ENCODE data around the gene CAPN9.
"Not testable (repeated sequence)": the region's sequence is repeated elsewhere in the genome, so short reads cannot be mapped to it uniquely, and the experiment has no call there.

CAPN9 gene

DNA sequence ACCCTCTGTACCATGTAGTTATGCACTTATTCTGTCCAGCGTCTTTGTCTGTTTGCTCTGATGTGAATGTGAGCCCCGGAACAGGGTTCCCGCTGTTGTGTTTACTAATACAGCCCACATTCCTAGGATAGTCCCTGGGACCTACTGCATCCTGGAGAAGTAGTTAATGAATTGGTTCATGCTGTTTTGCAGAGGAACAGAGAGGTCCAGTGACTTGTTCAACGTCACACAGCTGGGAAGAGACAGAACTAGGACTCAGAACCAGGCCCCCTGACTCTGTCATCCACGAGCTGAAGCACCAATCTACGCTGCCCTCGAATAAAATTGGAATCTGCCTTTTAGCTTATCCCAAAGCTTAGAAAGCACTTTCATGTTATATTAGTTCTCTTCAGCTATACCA, 34.0 kb upstream of the CAPN9 start:
- FAIRE-seq, result no peak
- no peak for DNase-seq (ENCODE audit: insufficient read length)
- no peak for TF ChIP-seq POLR2AphosphoS5 (IDR thresholded peaks at IDR 0.05; ENCODE audit: low read depth, low read length)

DNA sequence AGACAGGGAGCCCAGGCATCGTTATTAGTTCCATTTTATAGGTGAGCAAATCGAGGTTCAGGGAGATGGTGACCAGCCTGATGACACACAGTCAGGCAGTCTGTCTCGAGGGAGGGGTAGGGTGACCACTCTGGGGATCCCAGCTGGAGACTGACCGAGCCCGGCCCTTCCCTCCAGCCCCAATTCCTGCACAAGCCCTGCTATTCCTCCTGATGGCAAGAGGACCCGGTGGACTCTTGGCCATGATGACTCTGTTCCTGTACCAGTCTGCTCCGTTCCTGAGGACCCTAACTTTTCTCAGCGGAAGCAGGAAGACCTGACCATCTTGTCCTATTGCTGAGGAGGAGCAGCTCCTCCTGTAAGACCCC, 33.7 kb upstream of the CAPN9 start:
- no peak for TF ChIP-seq TAF1 (IDR thresholded peaks at IDR 0.05; ENCODE audit: borderline replicate concordance, low read depth, low read length)
- no peak for TF ChIP-seq POLR2AphosphoS5 (IDR thresholded peaks at IDR 0.05; ENCODE audit: low read depth, low read length)
- TF ChIP-seq POLR2A (IDR thresholded peaks at IDR 0.05; ENCODE audit: low read depth, low read length), result no peak
- DNase-seq (ENCODE audit: insufficient read length) (no peak), FAIRE-seq (no peak)

DNA sequence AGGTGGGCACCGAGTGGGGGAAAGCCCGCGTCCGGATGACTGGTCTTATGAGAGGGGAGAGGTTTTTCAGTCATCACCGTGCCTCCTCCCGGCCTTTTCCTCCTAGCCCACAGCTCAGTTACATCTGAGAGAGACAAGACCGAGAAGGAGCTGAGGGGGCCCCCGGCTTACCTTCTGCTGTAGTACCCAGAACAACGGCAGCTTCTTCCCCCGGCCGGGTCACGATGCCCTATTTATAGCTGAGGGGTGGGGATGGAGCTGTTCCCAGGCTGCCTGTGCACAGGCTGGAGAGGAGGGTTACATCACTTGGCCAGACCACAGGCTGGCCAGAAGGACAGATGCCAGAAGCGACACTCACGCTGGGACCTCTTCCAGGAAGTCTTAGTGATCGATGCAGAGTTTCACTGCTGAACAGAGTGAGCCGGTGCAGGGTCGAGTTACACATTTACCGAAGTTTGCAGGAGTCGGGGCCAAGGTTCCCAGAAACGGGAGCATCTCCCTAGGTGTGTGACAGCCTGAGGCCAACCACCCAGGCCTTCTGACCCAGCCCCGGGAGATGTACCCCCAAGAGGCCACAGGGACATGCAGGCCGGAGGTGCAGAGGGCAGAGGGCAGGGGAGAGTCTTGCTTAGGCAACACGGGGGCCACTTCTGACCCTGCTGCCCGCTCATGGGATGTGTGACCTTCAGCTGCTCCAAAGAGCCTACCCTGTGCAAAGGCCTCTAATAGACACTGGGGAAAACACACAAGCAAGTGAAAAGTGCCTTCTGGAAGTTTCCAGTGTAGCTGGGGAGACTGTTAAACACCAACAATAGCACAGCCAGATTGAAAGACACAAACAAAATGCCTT, 33.0 kb upstream of the CAPN9 start, which contains the start of gene AGT:
AGT (minus strand) TSS at position 208 of the 850 bp plus-strand sequence. CDS start 3,299 bp downstream, outside the sequence.
- TF ChIP-seq POLR2AphosphoS5 (IDR thresholded peaks at IDR 0.05; ENCODE audit: low read depth, low read length) (no peak), TAF1 (IDR thresholded peaks at IDR 0.05; ENCODE audit: borderline replicate concordance, low read depth, low read length) (no peak), POLR2A (IDR thresholded peaks at IDR 0.05; ENCODE audit: low read depth, low read length) (no peak)
- no peak for FAIRE-seq
- DNase-seq (ENCODE audit: insufficient read length), result no peak

DNA sequence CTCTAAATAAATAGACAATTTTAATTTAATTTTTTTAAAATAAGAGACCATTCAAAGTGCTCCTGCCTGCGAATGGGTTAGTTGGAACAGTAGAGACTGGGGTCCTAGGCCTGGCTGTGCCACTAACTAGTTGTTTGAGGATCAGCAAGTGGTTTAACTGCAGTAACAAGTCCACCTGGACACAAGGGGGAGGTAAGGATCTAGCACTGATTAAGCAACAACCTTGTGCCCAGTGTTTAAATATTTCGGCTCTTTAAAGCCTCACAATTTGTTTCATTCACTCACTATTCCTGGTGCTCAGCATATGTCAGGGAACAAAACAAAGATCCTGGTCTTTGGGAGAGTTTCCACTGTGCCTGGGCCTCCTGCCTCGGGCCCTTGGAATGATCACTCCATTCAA, 31.7 kb upstream of the CAPN9 start:
- no peak for FAIRE-seq
- TF ChIP-seq POLR2AphosphoS5 (IDR thresholded peaks at IDR 0.05; ENCODE audit: low read depth, low read length) (no peak), POLR2A (IDR thresholded peaks at IDR 0.05; ENCODE audit: low read depth, low read length) (no peak), TAF1 (IDR thresholded peaks at IDR 0.05; ENCODE audit: borderline replicate concordance, low read depth, low read length) (no peak)
- no peak for DNase-seq (ENCODE audit: insufficient read length)

DNA sequence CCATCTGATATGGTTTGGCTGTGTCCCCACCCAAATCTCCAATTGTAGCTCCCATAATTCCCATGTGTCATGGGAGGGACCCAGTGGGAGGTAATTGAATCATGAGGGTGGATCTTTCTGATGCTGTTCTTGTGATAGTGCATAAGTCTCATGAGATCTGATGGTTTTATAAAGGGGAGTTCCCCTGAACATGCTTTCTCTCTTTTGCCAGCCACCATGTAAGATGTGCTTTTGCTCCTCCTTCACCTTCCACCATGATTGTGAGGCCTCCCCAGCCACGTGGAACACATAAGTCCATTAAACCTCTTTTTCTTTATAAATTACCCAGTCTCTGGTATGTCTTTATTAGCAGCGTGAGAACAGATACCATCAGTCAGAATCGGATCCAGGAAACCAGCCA, 30.7 kb upstream of the CAPN9 start:
- DNase-seq (ENCODE audit: insufficient read length); FAIRE-seq: not testable (repeated sequence)

DNA sequence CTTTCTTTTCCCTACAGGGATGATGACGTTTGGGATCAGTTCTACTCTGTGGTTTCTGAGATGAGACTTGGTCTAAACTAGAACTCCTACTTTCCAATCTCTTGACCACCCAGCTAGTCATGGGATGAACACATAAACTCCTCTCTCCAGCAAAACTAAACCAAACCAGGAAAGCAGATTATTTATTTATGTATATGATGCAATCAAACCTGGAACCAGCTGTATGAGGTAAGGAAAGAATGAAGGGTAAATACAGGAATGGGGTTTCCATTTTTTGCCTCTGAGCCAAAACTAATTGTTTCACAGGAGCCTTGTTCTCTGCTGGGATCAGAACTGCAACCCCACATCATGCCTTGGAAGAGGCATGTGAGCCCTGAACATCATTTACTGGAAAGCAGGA, 29.9 kb upstream of the CAPN9 start:
- no peak for DNase-seq (ENCODE audit: insufficient read length)
- no peak for TF ChIP-seq POLR2AphosphoS5 (IDR thresholded peaks at IDR 0.05; ENCODE audit: low read depth, low read length)
- FAIRE-seq, result no peak

DNA sequence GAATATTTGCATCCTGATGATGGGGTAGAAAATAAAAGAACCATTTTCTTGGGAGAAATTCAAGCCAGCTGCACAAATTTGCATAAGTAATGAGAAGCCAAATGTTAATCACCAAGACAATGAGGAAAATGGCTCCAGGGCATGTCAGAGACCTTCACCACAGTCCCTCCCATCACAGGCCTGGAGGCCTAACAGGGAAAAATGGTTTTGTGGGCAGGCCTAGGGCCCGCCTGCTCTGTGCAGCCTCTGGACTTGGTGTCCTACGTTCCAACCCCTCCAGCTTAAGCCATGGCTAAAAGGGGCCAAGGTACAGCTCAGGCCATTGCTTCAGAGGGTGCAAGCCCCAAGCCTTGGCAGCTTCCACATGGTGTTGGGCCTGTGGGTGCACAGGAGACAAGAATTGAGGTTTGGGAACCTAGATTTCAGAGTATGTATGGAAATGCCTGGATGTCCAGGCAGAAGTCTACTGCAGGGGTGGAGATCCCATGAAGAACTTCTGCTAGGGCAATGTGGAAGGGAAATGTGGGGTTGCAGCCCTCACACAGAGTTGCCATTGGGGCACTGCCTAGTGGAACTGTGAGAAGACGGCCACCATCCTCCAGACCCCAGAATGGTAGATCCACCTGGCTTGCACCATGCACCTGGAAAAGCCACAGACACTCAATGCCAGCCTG, 25.2 kb upstream of the CAPN9 start:
- FAIRE-seq; DNase-seq (ENCODE audit: insufficient read length): not testable (repeated sequence)

DNA sequence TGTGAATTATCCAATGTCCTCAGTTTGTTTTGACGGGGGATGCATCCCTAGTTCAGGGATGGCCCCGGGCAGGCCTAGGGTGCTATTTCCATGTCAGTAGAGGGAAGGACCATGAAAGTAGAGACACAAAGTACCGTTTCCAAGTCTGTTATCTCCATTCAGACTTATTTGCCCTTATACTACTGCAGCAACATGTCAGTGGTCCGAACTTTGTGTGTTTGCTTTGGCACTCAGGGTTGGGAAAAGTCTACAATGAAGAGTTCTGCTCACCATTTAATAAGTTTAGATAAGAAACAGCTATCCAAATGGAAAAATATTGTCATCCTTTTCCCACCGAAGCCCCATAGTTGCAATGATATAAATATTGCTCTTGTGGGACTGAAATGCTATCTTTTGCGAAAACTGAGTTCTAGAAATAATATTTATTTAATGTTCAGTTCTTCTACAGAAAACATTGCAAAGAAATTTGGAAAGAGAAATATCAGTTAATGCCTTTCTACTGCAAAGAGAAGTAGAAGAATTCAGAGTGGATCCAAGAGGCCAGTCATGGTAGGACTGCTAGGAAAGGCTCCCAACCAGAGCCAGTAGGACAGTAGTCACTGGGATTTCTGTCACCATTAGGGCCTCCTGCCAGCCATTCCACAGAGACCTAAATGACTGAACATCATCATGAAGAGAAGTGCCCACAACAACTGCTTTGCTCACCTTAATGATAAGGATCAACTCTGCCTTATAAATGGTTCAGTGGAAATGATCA, 21.8 kb upstream of the CAPN9 start:
- TF ChIP-seq TAF1 (IDR thresholded peaks at IDR 0.05; ENCODE audit: borderline replicate concordance, low read depth, low read length) (no peak), POLR2A (IDR thresholded peaks at IDR 0.05; ENCODE audit: low read depth, low read length) (no peak), POLR2AphosphoS5 (IDR thresholded peaks at IDR 0.05; ENCODE audit: low read depth, low read length) (no peak)
- FAIRE-seq, result no peak
- DNase-seq (ENCODE audit: insufficient read length), result no peak

DNA sequence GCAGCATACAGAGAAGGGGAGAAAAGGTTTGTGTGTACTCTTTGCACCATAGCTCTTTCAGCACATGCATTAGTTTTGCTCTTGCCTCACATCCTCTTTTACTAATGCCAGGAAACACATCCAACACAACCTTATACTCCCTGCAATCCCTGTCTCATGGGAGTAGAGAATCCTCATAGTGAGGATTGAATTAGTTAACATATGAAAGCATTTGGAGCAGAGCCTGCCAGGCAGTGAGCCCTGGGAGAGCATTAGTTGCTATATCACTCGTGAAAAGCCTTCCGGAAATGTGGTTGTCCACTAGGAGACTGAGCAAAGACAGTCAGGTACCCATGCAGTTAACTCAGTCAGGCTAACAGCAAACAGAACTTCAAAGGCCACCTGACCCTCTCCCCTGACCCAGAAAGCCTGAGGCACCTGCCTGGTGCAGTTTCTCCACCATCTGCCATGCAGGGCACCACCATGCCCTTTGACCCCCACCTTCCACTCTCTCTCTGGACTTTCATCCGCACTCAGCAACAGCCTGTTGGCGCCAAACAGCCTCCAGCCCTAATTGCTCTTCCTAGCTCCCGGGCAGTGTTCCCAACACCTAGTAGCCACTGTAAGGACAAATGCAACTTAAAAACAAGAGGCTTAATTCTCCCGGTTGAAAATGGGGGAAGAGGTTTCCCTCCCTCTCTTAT, 18.3 kb upstream of the CAPN9 start:
- TF ChIP-seq POLR2A (IDR thresholded peaks at IDR 0.05; ENCODE audit: low read depth, low read length) (no peak), TAF1 (IDR thresholded peaks at IDR 0.05; ENCODE audit: borderline replicate concordance, low read depth, low read length) (no peak), POLR2AphosphoS5 (IDR thresholded peaks at IDR 0.05; ENCODE audit: low read depth, low read length) (no peak)
- no peak for FAIRE-seq
- no peak for DNase-seq (ENCODE audit: insufficient read length)

DNA sequence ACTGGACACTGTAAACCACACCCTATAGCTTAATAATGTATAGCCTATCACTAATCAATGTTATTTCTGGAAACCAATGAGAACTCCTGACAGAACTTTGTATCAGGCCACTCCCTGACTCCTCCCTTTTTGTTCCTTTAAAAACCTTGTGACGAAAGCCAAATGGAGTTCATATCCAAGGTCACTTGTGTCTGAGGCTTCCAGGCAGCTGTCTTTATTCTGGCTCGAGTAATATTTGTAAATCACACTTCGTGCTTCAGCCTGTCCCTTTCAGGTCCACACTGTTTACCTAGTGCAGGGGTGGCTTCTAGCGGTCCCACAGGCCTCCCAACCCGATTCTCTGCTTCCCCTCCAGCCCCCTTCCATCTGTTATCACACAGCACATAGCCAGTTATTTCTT, 16.2 kb upstream of the CAPN9 start:
- FAIRE-seq (no peak), DNase-seq (ENCODE audit: insufficient read length) (no peak)
- TF ChIP-seq POLR2AphosphoS5 (IDR thresholded peaks at IDR 0.05; ENCODE audit: low read depth, low read length), result no peak
- TF ChIP-seq POLR2A (IDR thresholded peaks at IDR 0.05; ENCODE audit: low read depth, low read length), result no peak
- no peak for TF ChIP-seq TAF1 (IDR thresholded peaks at IDR 0.05; ENCODE audit: borderline replicate concordance, low read depth, low read length)

DNA sequence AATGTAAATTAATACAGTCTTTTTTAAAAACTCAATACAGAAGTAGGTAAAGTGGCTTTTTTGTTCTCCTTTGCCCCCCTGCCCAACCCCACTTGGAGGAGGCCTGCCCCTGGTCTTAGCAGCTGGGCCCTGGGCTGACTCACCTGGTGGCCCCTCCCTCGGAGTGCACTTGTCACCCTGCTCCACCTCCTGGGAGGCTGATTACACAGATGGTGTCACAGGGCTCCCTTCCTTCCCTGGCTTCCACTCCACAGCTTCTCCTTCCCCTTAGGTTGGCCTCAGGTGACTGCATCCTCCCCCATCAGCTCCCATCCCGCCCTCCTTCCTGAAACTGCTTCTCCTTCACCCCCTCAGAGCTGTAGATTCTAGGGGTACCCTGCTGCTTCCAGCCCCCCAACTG, 11.7 kb upstream of the CAPN9 start:
- no peak for DNase-seq (ENCODE audit: insufficient read length)
- TF ChIP-seq POLR2A (IDR thresholded peaks at IDR 0.05; ENCODE audit: low read depth, low read length) (no peak), TAF1 (IDR thresholded peaks at IDR 0.05; ENCODE audit: borderline replicate concordance, low read depth, low read length) (no peak), POLR2AphosphoS5 (IDR thresholded peaks at IDR 0.05; ENCODE audit: low read depth, low read length) (no peak)
- FAIRE-seq, result no peak

Measured in GM12892 (cell line).